ENCODE data around the gene MRPL39. TPM values are rescaled to one million over a fixed set of nuclear protein-coding genes. Genes with fewer than 3 reads are reported as not detected.

MRPL39 gene
- total and polyA plus RNA-seq, 9 of the 15 experiments (the other 6 are each of a cell fraction or from before 2014, with no cell fraction given), result 65.4 to 247 (median 105) TPM

- TF ChIP-seq, protein P1, sequence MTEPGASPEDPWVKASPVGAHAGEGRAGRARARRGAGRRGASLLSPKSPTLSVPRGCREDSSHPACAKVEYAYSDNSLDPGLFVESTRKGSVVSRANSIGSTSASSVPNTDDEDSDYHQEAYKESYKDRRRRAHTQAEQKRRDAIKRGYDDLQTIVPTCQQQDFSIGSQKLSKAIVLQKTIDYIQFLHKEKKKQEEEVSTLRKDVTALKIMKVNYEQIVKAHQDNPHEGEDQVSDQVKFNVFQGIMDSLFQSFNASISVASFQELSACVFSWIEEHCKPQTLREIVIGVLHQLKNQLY (CRISPR knock-in tag; conservative IDR thresholded peaks at IDR 0.05), result no peak
- TF ChIP-seq KLF6 (CRISPR knock-in tag; IDR thresholded peaks at IDR 0.05; ENCODE audit: borderline replicate concordance), result peak; percentile 76; the same call in 1 of the 2 replicates
- TF ChIP-seq POLR3A (IDR thresholded peaks at IDR 0.05; ENCODE audit: borderline replicate concordance, extremely low read depth, insufficient read depth, insufficient read length), result no peak
- no peak; the same call in 1 of the 2 replicates for TF ChIP-seq ZNF197 (CRISPR knock-in tag; IDR thresholded peaks at IDR 0.05; ENCODE audit: low read depth)
- TF ChIP-seq ZSCAN29 (IDR thresholded peaks at IDR 0.05), result peak; percentile 57; the same call in 1 of the 2 replicates
- TF ChIP-seq ZBTB5 (IDR thresholded peaks at IDR 0.05), result no peak
Measured at GRCh38 chr21:25607151-25608043, at the start of gene MRPL39 (continued).

GRCh38 chr21:25656412-25656811 is 49.1 kb upstream of the MRPL39 start:
- H3K4me1 ChIP-seq (replicated peaks in 1 of 2; ENCODE audit: control insufficient read depth in 2 of 2, insufficient read depth in 2 of 2, low read length in 2 of 2), result no peaks in the 10 kb centered on the region
- H3K4me3 ChIP-seq, result no peak overlapping the region
- no peaks in the 10 kb centered on the region for H3K9me3 ChIP-seq (replicated peaks; ENCODE audit: control insufficient read depth, insufficient read depth, low read depth, low read length)
- ATAC-seq (no peak), DNase-seq (ENCODE audit: extremely low read depth in 1 of 4, low spot score in 3 of 4) (no peak), FAIRE-seq (no peak)
- BruUV-seq (replicated peaks), result no TSS peak
- POLR2A ChIA-PET, result no interaction called here
- no peaks in the 10 kb centered on the region for H3K9me1 ChIP-seq (ENCODE audit: control insufficient read depth, insufficient read depth, low read length)
- no peak overlapping the region for H3K27ac ChIP-seq (ENCODE audit: extremely low read depth, low read depth, low read length)
- H3K4me2 ChIP-seq (ENCODE audit: insufficient read depth, low read length), result no peak overlapping the region
- intact Hi-C loops (cut with micrococcal nuclease), result no loop called here
- H2AFZ ChIP-seq (ENCODE audit: low read depth, low read length), result no peak overlapping the region
- H4K20me1 ChIP-seq (replicated peaks; ENCODE audit: control insufficient read depth, insufficient read depth, low read length), result no peaks in the 10 kb centered on the region
- H3K9ac ChIP-seq (ENCODE audit: insufficient read depth in 1 of 2, low read depth in 2 of 2, low read length in 2 of 2), result no peak overlapping the region
- CTCF ChIA-PET (ENCODE audit: low intra/inter-chr PET ratio), result no interaction called here
- 7% methylated on average over 2 of the region's 2 CpGs for WGBS (ENCODE audit: insufficient coverage, low coverage, missing lambda C conversion rate)
- in situ Hi-C loops (cut with MboI), result no loop called here
- no peaks in the 10 kb centered on the region for H3K27me3 ChIP-seq (ENCODE audit: control insufficient read depth in 2 of 2, insufficient read depth in 2 of 2, low read length in 2 of 2)
- no peaks in the 10 kb centered on the region for H3K79me2 ChIP-seq (ENCODE audit: control insufficient read depth, insufficient read depth, low read length)
- H3K36me3 ChIP-seq (ENCODE audit: control insufficient read depth, insufficient read depth, low read length), result no peaks in the 10 kb centered on the region
- TF ChIP-seq CAMTA2 (CRISPR knock-in tag; conservative IDR thresholded peaks at IDR 0.05) (no peak), TCF3 (CRISPR knock-in tag; IDR thresholded peaks at IDR 0.05) (no peak), XRCC4 (IDR thresholded peaks at IDR 0.05; ENCODE audit: extremely low read depth, insufficient read depth, insufficient read length) (no peak), RBM39 (optimal IDR thresholded peaks at IDR 0.05; ENCODE audit: low read depth, low read length) (no peak), EP400 (IDR thresholded peaks at IDR 0.05) (no peak), HDAC3 (IDR thresholded peaks at IDR 0.05; ENCODE audit: borderline replicate concordance, partially characterized antibody) (no peak), TBL1XR1 (IDR thresholded peaks at IDR 0.05; ENCODE audit: low read length in 2 of 2) (no peak), MTA3 (IDR thresholded peaks at IDR 0.05; ENCODE audit: borderline replicate concordance) (no peak), HLTF (IDR thresholded peaks at IDR 0.05) (no peak)
- TF ChIP-seq, protein P2, sequence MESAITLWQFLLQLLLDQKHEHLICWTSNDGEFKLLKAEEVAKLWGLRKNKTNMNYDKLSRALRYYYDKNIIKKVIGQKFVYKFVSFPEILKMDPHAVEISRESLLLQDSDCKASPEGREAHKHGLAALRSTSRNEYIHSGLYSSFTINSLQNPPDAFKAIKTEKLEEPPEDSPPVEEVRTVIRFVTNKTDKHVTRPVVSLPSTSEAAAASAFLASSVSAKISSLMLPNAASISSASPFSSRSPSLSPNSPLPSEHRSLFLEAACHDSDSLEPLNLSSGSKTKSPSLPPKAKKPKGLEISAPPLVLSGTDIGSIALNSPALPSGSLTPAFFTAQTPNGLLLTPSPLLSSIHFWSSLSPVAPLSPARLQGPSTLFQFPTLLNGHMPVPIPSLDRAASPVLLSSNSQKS (CRISPR knock-in tag; IDR thresholded peaks at IDR 0.05), result no peak
